Uterus (tissue), 4 donors: ENCODE data around the gene HSPB9. TPM values are rescaled to one million over a fixed set of nuclear protein-coding genes. Genes with fewer than 3 reads are reported as not detected.
"Not testable (repeated sequence)": the region's sequence is repeated elsewhere in the genome, so short reads cannot be mapped to it uniquely, and the experiment has no call there.

Experiments used
- DNase-seq, 2 donors: peaks; one replicate each; pipeline ENCODE4 v3.0.0-alpha.2; 2019 to 2020
- H3K27ac ChIP-seq, 2 donors: fragments of 200-600 bp; sonication (generic); 1 replicate in 1 of 2; 2 replicates in 1 of 2; pipeline ENCODE4 v1.5.1; 2016 to 2018
- H3K27me3 ChIP-seq, 2 donors: fragments of 200-600 bp; sonication (generic); one replicate each; pipeline ENCODE4 v1.5.1; 2018 to 2019; ENCODE audit warnings: control low read depth in 1 of 2
- H3K36me3 ChIP-seq, 2 donors: fragments of 200-600 bp; sonication (generic); one replicate each; pipeline ENCODE4 v1.5.1; 2019; ENCODE audit warnings: control low read depth in 1 of 2
- H3K4me1 ChIP-seq, 2 donors: fragments of 200-600 bp; sonication (generic); one replicate each; pipeline ENCODE4 v1.5.1; 2018 to 2019; ENCODE audit warnings: control low read depth in 1 of 2
- H3K4me3 ChIP-seq, 2 donors: fragments of 200-600 bp; sonication (generic); 1 replicate in 1 of 2; 2 replicates in 1 of 2; pipeline ENCODE4 v1.5.1; 2018 to 2019; ENCODE audit warnings: mild to moderate bottlenecking in 1 of 2
- H3K9me3 ChIP-seq, 2 donors: fragments of 200-600 bp; sonication (generic); one replicate each; pipeline ENCODE4 v1.5.1; 2019; ENCODE audit warnings: control low read depth in 1 of 2
- CTCF ChIP-seq, 4 experiments: fragments of 200-600 bp in 2 of 4; fragments of 450-650 bp in 2 of 4; sonication (generic) in 2 of 4; IDR thresholded peaks; one replicate each; pipeline ENCODE4 v1.5.1; 2016 to 2019; ENCODE audit warnings: antibody characterized with exemption in 4 of 4, mild to moderate bottlenecking in 2 of 4, moderate library complexity in 1 of 4
- POLR2A ChIP-seq, 2 donors: fragments of 450-650 bp; IDR thresholded peaks; one replicate each; pipeline ENCODE4 v1.6.1; 2016; ENCODE audit warnings: antibody characterized with exemption in 2 of 2, mild to moderate bottlenecking in 1 of 2, moderate library complexity in 1 of 2
- intact Hi-C: fragments of 100-400 bp; cut with DNase I; formaldehyde crosslinking; loops from one replicate; pipeline ENCODE4 v1.15.1; 2023; ENCODE audit warnings: low total_unique reads
- total RNA-seq, 4 donors: library from RNA; depleted of rRNA in 3 of 4; stranded (reverse); fragments of >200 nt in 3 of 4; gene quantifications; one replicate each; pipeline versions ENCODE4 v1.1.0 to v1.2.4, GENCODE V29; 2014 to 2023
- donor health status: DM: yes; HTN: yes; CAD: no.

HSPB9 gene
- total RNA-seq, 4 donors from 2014 or later: 0.28 TPM; not detected in 3

DNA sequence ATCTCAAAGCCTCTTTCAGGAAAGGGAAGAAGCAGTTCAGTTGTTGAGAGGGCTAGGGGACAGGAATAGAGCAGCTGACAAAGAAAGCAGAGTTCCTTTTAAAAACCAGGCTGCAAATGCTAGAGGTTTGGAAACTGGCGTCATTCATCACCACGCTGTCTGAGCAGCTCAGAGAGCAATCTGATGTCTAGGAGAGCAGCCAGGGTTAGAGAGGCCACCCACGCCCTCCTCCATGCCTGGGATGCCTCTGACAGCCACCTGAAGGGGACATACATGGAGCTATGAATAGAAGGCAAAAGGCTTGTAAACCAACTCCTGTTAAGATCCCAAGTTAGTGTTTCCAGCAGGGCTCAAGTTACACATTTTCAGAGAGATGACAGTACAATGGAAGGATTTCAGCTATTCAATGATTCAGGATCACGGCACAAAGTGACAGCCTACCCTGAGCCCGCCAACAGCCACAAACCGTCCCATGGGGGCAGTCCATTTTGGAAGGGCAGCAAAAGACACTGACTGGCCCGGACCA, 19.8 kb downstream of the HSPB9 start:
- intact Hi-C loops: no loop called here
- no peak overlapping the region for H3K4me3 ChIP-seq
- no peak for DNase-seq
- TF ChIP-seq CTCF (IDR thresholded peaks at IDR 0.05) (no peak), POLR2A (IDR thresholded peaks at IDR 0.05) (no peak)
- H3K36me3 ChIP-seq: no peaks in the 10 kb centered on the region
- H3K4me1 ChIP-seq: peaks cover 0 to 13% of the 10 kb centered on the region in 2 donors
- H3K9me3 ChIP-seq: no peaks in the 10 kb centered on the region
- no peaks in the 10 kb centered on the region for H3K27me3 ChIP-seq
- H3K27ac ChIP-seq: no peak overlapping the region

DNA sequence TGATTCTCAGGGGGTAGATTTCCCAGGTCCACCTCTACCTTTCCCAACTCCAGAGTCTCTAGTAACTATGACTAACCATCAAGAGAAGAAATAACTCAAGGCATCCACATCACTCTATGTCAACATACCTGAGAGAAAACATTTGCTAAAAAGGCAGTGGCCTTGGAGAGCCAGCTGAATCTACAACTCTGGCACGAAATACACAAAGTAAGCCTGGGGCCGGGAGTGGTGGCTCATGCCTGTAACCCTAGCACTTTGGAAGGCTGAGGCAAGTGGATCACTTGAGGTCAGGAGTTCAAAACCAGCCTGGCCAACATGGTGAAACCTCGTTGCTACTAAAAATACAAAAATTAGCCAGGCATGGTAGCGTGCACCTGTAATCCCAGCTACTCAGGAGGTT, 20.5 kb downstream of the HSPB9 start:
- peaks cover 0 to 13% of the 10 kb centered on the region in 2 donors for H3K4me1 ChIP-seq
- DNase-seq, H3K27ac ChIP-seq, H3K9me3 ChIP-seq, H3K4me3 ChIP-seq, intact Hi-C loops, H3K36me3 ChIP-seq, H3K27me3 ChIP-seq: not testable (repeated sequence)

GRCh38 chr17:42146911-42147607, 24.5 kb downstream of the HSPB9 start:
- intact Hi-C loops: no loop called here
- H3K27ac ChIP-seq: no peak overlapping the region
- H3K27me3 ChIP-seq: no peaks in the 10 kb centered on the region
- TF ChIP-seq POLR2A (IDR thresholded peaks at IDR 0.05) (no peak), CTCF (IDR thresholded peaks at IDR 0.05) (no peak)
- no peak overlapping the region for H3K4me3 ChIP-seq
- H3K4me1 ChIP-seq: no peaks in the 10 kb centered on the region
- no peak for DNase-seq
- H3K9me3 ChIP-seq: no peaks in the 10 kb centered on the region
- H3K36me3 ChIP-seq: no peaks in the 10 kb centered on the region

DNA sequence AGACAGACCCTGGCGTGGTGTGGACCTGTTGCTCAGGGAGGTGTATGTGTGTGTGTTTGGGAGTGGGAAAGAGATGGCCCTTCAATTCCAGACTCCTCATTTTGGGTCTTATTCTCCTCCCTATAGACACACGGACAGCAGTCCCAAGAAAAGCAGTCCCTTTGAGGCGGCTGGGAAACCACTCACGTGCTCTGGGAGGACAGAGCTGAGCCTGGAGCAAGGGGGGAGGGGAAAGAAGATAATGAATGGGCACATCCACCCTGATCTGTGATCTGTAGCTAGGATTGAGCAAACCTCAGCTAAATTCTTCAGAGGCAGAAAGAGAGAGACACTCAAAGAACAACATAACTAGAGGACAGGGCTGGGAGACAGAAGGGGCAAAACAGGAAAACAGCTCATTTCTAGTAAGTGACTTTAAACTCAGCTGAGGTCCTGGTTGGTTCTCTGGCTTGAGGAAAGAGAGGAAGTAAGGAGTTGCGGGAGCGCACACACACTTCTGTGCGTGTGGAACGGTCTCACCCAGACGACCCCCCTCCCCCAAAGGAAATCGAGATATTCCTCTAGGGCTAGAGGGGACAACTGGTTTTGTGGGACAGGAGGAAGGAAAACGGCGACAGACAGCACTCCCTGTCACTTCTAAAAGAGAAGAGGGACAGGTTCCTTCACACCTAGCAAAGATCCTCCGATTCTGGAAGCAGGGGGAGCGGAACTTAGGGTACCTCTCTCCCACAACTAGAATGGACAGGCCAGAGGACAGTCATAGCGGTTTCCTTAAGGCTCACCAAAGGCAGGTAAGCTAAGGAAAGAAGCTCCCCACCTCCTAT, 31.5 kb downstream of the HSPB9 start:
- peak overlapping the region; percentile 69 to 100 for H3K4me3 ChIP-seq
- no peak for TF ChIP-seq CTCF (IDR thresholded peaks at IDR 0.05)
- TF ChIP-seq POLR2A (IDR thresholded peaks at IDR 0.05): no peak
- no peaks in the 10 kb centered on the region for H3K27me3 ChIP-seq
- DNase-seq: no peak
- peak overlapping the region; percentile 77 for H3K27ac ChIP-seq
- H3K36me3 ChIP-seq: no peaks in the 10 kb centered on the region
- intact Hi-C loops: no loop called here
- H3K9me3 ChIP-seq: no peaks in the 10 kb centered on the region
- peaks cover 7 to 8% of the 10 kb centered on the region in 2 donors for H3K4me1 ChIP-seq

DNA sequence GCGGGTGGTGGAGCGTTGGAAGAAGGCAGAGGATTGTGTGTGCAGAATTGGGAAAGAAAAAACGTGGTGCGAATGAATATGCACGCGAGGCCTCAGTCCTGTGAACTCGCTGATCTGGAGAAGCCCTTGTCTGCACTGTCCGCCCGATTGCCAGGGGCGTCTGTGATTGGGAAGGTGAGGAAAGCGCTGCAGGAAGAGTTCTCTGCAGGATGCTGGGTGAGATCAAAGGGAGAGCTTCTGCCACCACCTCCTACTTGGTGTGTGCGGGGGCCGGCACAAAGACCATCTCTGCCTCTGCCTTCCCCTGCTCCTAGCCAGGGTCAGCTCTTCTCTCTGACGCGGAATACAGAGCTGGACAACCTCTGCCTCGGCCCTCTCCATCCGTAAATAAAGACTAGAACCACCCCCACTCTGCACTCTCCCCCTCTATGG, 33.0 kb downstream of the HSPB9 start:
- Histone ChIP-seq H3K4me1 (peaks cover 7 to 8% of the 10 kb centered on the region in 2 donors), H3K9me3 (no peaks in the 10 kb centered on the region), H3K36me3 (no peaks in the 10 kb centered on the region), H3K4me3 (peak overlapping the region; percentile 69 to 100), H3K27me3 (no peaks in the 10 kb centered on the region), H3K27ac (peak overlapping the region; percentile 20 to 77)
- intact Hi-C loops: no loop called here
- DNase-seq: no peak
- TF ChIP-seq POLR2A (IDR thresholded peaks at IDR 0.05) (no peak), CTCF (IDR thresholded peaks at IDR 0.05) (no peak)
